H9 (cell line): ENCODE results near the gene ZNF821. TPM values are rescaled to one million over a fixed set of nuclear protein-coding genes. Genes with fewer than 3 reads are reported as not detected.

Experiments
- DNase-seq: peaks from one replicate; pipeline ENCODE4 v3.0.0-alpha.2; 2017
- H2AFZ ChIP-seq: one replicate; pipeline ENCODE4 v1.6.1; 2013; ENCODE audit warnings: mild to moderate bottlenecking, low read length, control low read depth, moderate library complexity
- H2AK5ac ChIP-seq: 2 replicates; pipeline ENCODE4 v1.6.1; 2013; ENCODE audit warnings: low read length, control low read depth, mixed read lengths; ENCODE audit not compliant: insufficient read length
- H2BK120ac ChIP-seq: one replicate; pipeline ENCODE4 v1.6.1; 2013; ENCODE audit warnings: low read depth, mild to moderate bottlenecking, low read length, control low read depth, inconsistent platforms; ENCODE audit not compliant: poor library complexity, severe bottlenecking
- H2BK12ac ChIP-seq: 2 replicates; pipeline ENCODE4 v1.6.1; 2013; ENCODE audit warnings: low read length, control low read depth, mixed read lengths, low read depth; ENCODE audit not compliant: insufficient read length
- H2BK15ac ChIP-seq: 2 replicates; pipeline ENCODE4 v1.6.1; 2013; ENCODE audit warnings: low read depth, low read length, control low read depth
- H2BK20ac ChIP-seq: one replicate; pipeline ENCODE4 v1.6.1; 2013; ENCODE audit warnings: low read depth, mild to moderate bottlenecking, low read length, control low read depth, inconsistent platforms; ENCODE audit not compliant: poor library complexity, severe bottlenecking
- H2BK5ac ChIP-seq: 2 replicates; pipeline ENCODE4 v1.6.1; 2013; ENCODE audit warnings: low read length, control low read depth, mixed read lengths; ENCODE audit not compliant: insufficient read length
- H3K14ac ChIP-seq: 2 replicates; pipeline ENCODE4 v1.6.1; 2013; ENCODE audit warnings: low read length, control low read depth; ENCODE audit not compliant: insufficient read depth
- H3K18ac ChIP-seq: 2 replicates; pipeline ENCODE4 v1.6.1; 2013; ENCODE audit warnings: low read depth, mild to moderate bottlenecking, mixed read lengths, low read length, control low read depth; ENCODE audit not compliant: insufficient read length
- H3K23ac ChIP-seq: 2 replicates; pipeline ENCODE4 v1.6.1; 2013; ENCODE audit warnings: low read length, control low read depth, mixed read lengths, low read depth; ENCODE audit not compliant: insufficient read length
- H3K23me2 ChIP-seq: 2 replicates; pipeline ENCODE4 v1.6.1; 2013; ENCODE audit warnings: low read depth, mild to moderate bottlenecking, mixed read lengths, low read length, control low read depth; ENCODE audit not compliant: insufficient read length, poor library complexity, severe bottlenecking
- H3K27ac ChIP-seq: 2 replicates; pipeline ENCODE4 v1.5.1; 2013; ENCODE audit warnings: low read length, control low read depth, mixed read lengths, low read depth; ENCODE audit not compliant: insufficient read length
- H3K27me3 ChIP-seq: 2 replicates; pipeline ENCODE4 v1.6.1; 2013; ENCODE audit warnings: low read length, control low read depth, inconsistent platforms; ENCODE audit not compliant: insufficient read depth
- H3K4ac ChIP-seq: 2 replicates; pipeline ENCODE4 v1.6.1; 2013; ENCODE audit warnings: low read depth, mild to moderate bottlenecking, control low read depth, inconsistent platforms, low read length, moderate library complexity
- H3K4me1 ChIP-seq: 2 replicates; pipeline ENCODE4 v1.6.1; 2013; ENCODE audit warnings: low read length, control low read depth, inconsistent platforms; ENCODE audit not compliant: insufficient read depth
- H3K4me2 ChIP-seq: 2 replicates; pipeline ENCODE4 v1.6.1; 2013; ENCODE audit warnings: low read length, control low read depth, mixed read lengths; ENCODE audit not compliant: insufficient read length, insufficient read depth
- H3K56ac ChIP-seq: 2 replicates; pipeline ENCODE4 v1.6.1; 2013; ENCODE audit warnings: low read depth, mild to moderate bottlenecking, mixed read lengths, low read length, control low read depth; ENCODE audit not compliant: insufficient read length
- H3K79me1 ChIP-seq: 2 replicates; pipeline ENCODE4 v1.6.1; 2013; ENCODE audit warnings: low read depth, mild to moderate bottlenecking, moderate library complexity, low read length, control low read depth, inconsistent platforms; ENCODE audit not compliant: insufficient read depth, poor library complexity, severe bottlenecking
- H3K79me2 ChIP-seq: 2 replicates; pipeline ENCODE4 v1.6.1; 2013; ENCODE audit warnings: low read length, control low read depth, inconsistent platforms; ENCODE audit not compliant: insufficient read depth
- H3K9ac ChIP-seq: 2 replicates; pipeline ENCODE4 v1.6.1; 2013; ENCODE audit warnings: low read length, control low read depth, mixed read lengths; ENCODE audit not compliant: insufficient read length; ENCODE audit errors: extremely low read depth
- H3K9me3 ChIP-seq: one replicate; pipeline ENCODE4 v1.6.1; 2013; ENCODE audit warnings: low read depth, low read length, inconsistent platforms; ENCODE audit not compliant: control insufficient read depth
- H3T11ph ChIP-seq: one replicate; pipeline ENCODE4 v1.6.1; 2013; ENCODE audit warnings: mild to moderate bottlenecking, low read length, control low read depth, inconsistent platforms
- H4K20me1 ChIP-seq: one replicate; pipeline ENCODE4 v1.6.1; 2013; ENCODE audit not compliant: control insufficient read depth, insufficient read length, insufficient read depth
- H4K5ac ChIP-seq: 2 replicates; pipeline ENCODE4 v1.6.1; 2013; ENCODE audit warnings: low read depth, mild to moderate bottlenecking, mixed read lengths, low read length, control low read depth; ENCODE audit not compliant: insufficient read length
- H4K8ac ChIP-seq: replicated peaks from 2 replicates; pipeline ENCODE4 v1.6.1; 2013; ENCODE audit warnings: low read length, control low read depth, mixed read lengths, low read depth; ENCODE audit not compliant: insufficient read length
- H4K91ac ChIP-seq: 2 replicates; pipeline ENCODE4 v1.6.1; 2013; ENCODE audit warnings: low read depth, mild to moderate bottlenecking, moderate library complexity, mixed read lengths, low read length, control low read depth; ENCODE audit not compliant: insufficient read length
- H3K27ac Mint-ChIP-seq, 3 experiments: 2 replicates in 2 of 3; 3 replicates in 1 of 3; pipeline ENCODE4 v1.8.0; 2020 to 2021; ENCODE audit warnings: mixed read lengths in 3 of 3, mild to moderate bottlenecking in 1 of 3, moderate library complexity in 1 of 3
- H3K27me3 Mint-ChIP-seq: 2 replicates; pipeline ENCODE4 v1.8.0; 2021; ENCODE audit warnings: low read depth, mild to moderate bottlenecking, moderate library complexity, mixed read lengths
- H3K36me3 Mint-ChIP-seq, 3 experiments: 2 replicates in 2 of 3; 3 replicates in 1 of 3; pipeline ENCODE4 v1.8.0; 2020 to 2021; ENCODE audit warnings: low read depth in 3 of 3, mixed read lengths in 3 of 3; ENCODE audit not compliant: insufficient read depth in 1 of 3
- H3K4me1 Mint-ChIP-seq, 2 experiments: 2 replicates each; pipeline ENCODE4 v1.8.0; 2020; ENCODE audit warnings: mixed read lengths in 2 of 2
- H3K4me3 Mint-ChIP-seq, 2 experiments: 2 replicates in 1 of 2; 3 replicates in 1 of 2; pipeline ENCODE4 v1.8.0; 2020 to 2021; ENCODE audit warnings: mild to moderate bottlenecking in 2 of 2, mixed read lengths in 2 of 2, moderate library complexity in 1 of 2
- H3K9me3 Mint-ChIP-seq, 2 experiments: 2 replicates in 1 of 2; 3 replicates in 1 of 2; pipeline ENCODE4 v1.8.0; 2020; ENCODE audit warnings: mild to moderate bottlenecking in 2 of 2, mixed read lengths in 2 of 2, moderate library complexity in 1 of 2
- CTCF ChIP-seq: fragments of 200-600 bp; sonication (generic); conservative IDR thresholded peaks from 3 replicates; pipeline ENCODE4 v1.8.0; 2021; ENCODE audit warnings: antibody characterized with exemption, mild to moderate bottlenecking
- WGBS: extraction: QIAGEN DNeasy Blood & Tissue Kit; methylation state at CpG from one replicate; pipeline ENCODE4 v1.1.7; 2013; ENCODE audit warnings: missing lambda C conversion rate, low lambda C conversion rate, mixed read lengths; ENCODE audit not compliant: insufficient read length; ENCODE audit errors: extremely low coverage; 5-methylcytosine and 5-hydroxymethylcytosine counted together
- total RNA-seq: library from RNA; stranded (reverse); gene quantifications from 2 replicates; pipeline ENCODE4 v1.2.1, GENCODE V29; 2021

ZNF821 gene
- total RNA-seq, 1 experiment from 2014 or later, result 12.5 TPM

- Histone ChIP-seq H3K23me2 (no peaks in the 10 kb centered on the region), H4K8ac (no peak overlapping the region), H2BK5ac (no peak overlapping the region), H2AK5ac (no peak overlapping the region), H3K27me3 (no peaks in the 10 kb centered on the region), H2BK15ac (no peak overlapping the region), H3K4me2 (no peak overlapping the region), H3K23ac (no peak overlapping the region), H3K79me2 (no peaks in the 10 kb centered on the region), H3K4ac (no peak overlapping the region), H3K9ac (no peak overlapping the region), H3K14ac (no peak overlapping the region), H3K18ac (no peak overlapping the region), H2BK20ac (no peak overlapping the region), H3K27ac (no peak overlapping the region), H3K79me1 (no peaks in the 10 kb centered on the region), H3K56ac (no peak overlapping the region), H4K91ac (no peak overlapping the region), H3K4me1 (no peaks in the 10 kb centered on the region), H2BK120ac (no peak overlapping the region), H2AFZ (no peak overlapping the region), H4K20me1 (peaks cover 2% of the 10 kb centered on the region), H4K5ac (no peak overlapping the region), H3T11ph (no peak overlapping the region), H2BK12ac (no peak overlapping the region), H3K9me3 (no peaks in the 10 kb centered on the region)
- H3K36me3 Mint-ChIP-seq, result peaks cover 51 to 92% (median 75%) of the 10 kb centered on the region in 3 experiments; a peak in 6 of 7 replicates
- no peaks in the 10 kb centered on the region for H3K4me1 Mint-ChIP-seq
- TF ChIP-seq CTCF, result no peak
- H3K4me3 Mint-ChIP-seq, result no peak overlapping the region
- no peaks in the 10 kb centered on the region for H3K27me3 Mint-ChIP-seq
- H3K27ac Mint-ChIP-seq, result no peak overlapping the region
- no peak for DNase-seq
- WGBS, result no CpG with 5 or more reads among the region's 3 CpGs
- no peaks in the 10 kb centered on the region for H3K9me3 Mint-ChIP-seq
Measured at GRCh38 chr16:71927383-71927782, 43.4 kb upstream of the ZNF821 start.
